ENCODE results near the gene SSX2IP. TPM values are rescaled to one million over a fixed set of nuclear protein-coding genes. Genes with fewer than 3 reads are reported as not detected.
A peak's percentile ranks its signal among the peaks of the same experiment; 100 is the strongest.

Gene SSX2IP
- total and polyA plus RNA-seq, 2 experiments from 2014 or later, result 23.2 to 28.4 TPM

DNA sequence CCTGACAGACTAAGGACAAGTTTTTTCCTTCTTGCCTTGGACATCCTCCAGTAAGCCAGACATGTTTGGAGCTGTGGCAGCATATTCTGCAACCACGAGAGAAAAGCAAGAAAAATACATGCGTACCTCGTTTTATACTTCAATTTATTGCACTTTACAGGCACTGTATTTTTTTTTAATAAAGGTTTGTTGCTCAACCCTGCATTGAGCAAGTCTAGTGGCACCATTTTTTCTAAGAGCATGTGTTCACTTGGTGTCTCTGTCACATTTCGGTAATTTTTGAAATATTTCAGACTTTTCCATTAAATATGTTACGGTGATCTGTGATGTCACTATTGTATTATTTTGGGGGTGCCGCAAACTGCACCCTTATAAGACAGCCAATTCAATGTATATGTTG is 2.1 kb upstream of the SSX2IP start:
- peaks cover 5% of the 10 kb centered on the region; the same call in 1 of the 3 replicates for H3K36me3 Mint-ChIP-seq (ENCODE audit: low read depth)
- H2AFZ ChIP-seq, result no peak overlapping the region
- no peak for TF ChIP-seq STAT1 (IDR thresholded peaks at IDR 0.05; ENCODE audit: unreplicated experiment)
- TF ChIP-seq ZNF114 (CRISPR knock-in tag; IDR thresholded peaks at IDR 0.05), result no peak
- no peak for TF ChIP-seq EZH2phosphoT487 (IDR thresholded peaks at IDR 0.05; ENCODE audit: unreplicated experiment)
- no peak for TF ChIP-seq ZNF462 (CRISPR knock-in tag; IDR thresholded peaks at IDR 0.05)
- H3K27ac ChIP-seq (ENCODE audit: low read depth), result no peak overlapping the region
- H3K4me1 Mint-ChIP-seq, result peaks cover 32% of the 10 kb centered on the region
- DNase-seq (ENCODE audit: low spot score) (no peak), ATAC-seq (no peak)
- H3K27me3 ChIP-seq (ENCODE audit: insufficient read depth), result no peaks in the 10 kb centered on the region
- H3K27me3 Mint-ChIP-seq (ENCODE audit: insufficient read depth, low read depth, poor library complexity), result no peaks in the 10 kb centered on the region
- peaks cover 24% of the 10 kb centered on the region for H3K79me2 ChIP-seq (replicated peaks; ENCODE audit: insufficient read depth)
- H3K4me3 ChIP-seq, result no peak overlapping the region
- H3K9me3 Mint-ChIP-seq, result no peaks in the 10 kb centered on the region
- H4K20me1 ChIP-seq (replicated peaks; ENCODE audit: insufficient read depth), result 0 out of 2 replicates have a peak, but pooled peaks cover 3% of the 10 kb centered on the region
- H3K4me2 ChIP-seq, result peak overlapping the region; percentile 90; the same call in 1 of the 2 replicates
- H3F3A ChIP-seq (replicated peaks; ENCODE audit: low read depth), result peaks cover 7% of the 10 kb centered on the region; the same call in 1 of the 2 replicates
- H3K36me3 ChIP-seq (ENCODE audit: insufficient read depth), result no peaks in the 10 kb centered on the region
- H3K9me2 ChIP-seq (ENCODE audit: insufficient read depth), result no peaks in the 10 kb centered on the region
- H3K4me1 ChIP-seq (ENCODE audit: insufficient read depth), result peaks cover 29% of the 10 kb centered on the region
- no peak overlapping the region for H3K4me3 Mint-ChIP-seq
- H3K27ac Mint-ChIP-seq, result no peak overlapping the region

DNA sequence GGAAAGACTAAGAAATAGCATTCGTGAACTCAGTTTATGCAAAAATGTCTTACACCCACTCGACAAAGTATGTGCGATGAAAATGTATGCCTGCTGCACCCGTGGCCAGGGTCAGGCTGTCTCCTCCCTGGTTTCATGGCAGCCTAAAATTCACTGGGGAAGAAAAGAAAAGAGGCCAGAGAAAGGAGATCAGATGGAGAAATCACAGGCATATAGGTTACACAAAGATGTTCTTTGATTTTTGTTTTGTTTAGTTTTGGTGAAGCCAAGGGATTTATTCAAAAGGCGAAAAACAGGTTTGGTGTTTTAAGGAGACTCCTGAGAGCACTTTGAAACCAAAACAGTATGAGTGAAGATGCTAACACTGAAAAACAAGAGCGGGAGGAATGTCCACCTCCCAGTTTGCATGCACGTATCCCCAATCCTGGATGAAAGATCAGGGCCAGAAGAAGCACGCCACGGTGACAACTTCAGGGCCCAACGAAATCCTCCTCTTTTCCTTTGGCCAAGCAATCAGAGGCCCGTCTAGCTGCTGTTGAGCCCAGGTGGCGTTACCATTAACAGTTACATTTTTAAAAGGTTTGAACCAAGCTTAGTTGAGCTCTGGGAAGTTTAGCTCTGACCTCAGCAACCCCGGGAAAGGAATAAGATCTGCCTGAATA is 992 bp upstream of the SSX2IP start:
- Histone ChIP-seq H3K36me3 (ENCODE audit: insufficient read depth) (no peaks in the 10 kb centered on the region), H3K4me1 (ENCODE audit: insufficient read depth) (peaks cover 32% of the 10 kb centered on the region)
- H3K27ac Mint-ChIP-seq, result peak overlapping the region; percentile 99
- TF ChIP-seq STAT1 (IDR thresholded peaks at IDR 0.05; ENCODE audit: unreplicated experiment) (no peak), ZNF114 (CRISPR knock-in tag; IDR thresholded peaks at IDR 0.05) (no peak), REST (IDR thresholded peaks at IDR 0.05; ENCODE audit: unreplicated experiment) (no peak), NANOG (IDR thresholded peaks at IDR 0.05; ENCODE audit: borderline replicate concordance) (no peak)

More for the DNA sequence above, 992 bp upstream of the SSX2IP start:
- H3K27ac ChIP-seq (ENCODE audit: low read depth), result peak overlapping the region; percentile 99
- peak overlapping the region; percentile 90 for H3K4me2 ChIP-seq
- H3K9me3 Mint-ChIP-seq, result no peaks in the 10 kb centered on the region
- no peaks in the 10 kb centered on the region for H3K9me2 ChIP-seq (ENCODE audit: insufficient read depth)
- ATAC-seq (no peak), DNase-seq (ENCODE audit: low spot score) (peak; percentile 53)
- H3K27me3 Mint-ChIP-seq (ENCODE audit: insufficient read depth, low read depth, poor library complexity), result no peaks in the 10 kb centered on the region
- H3K4me1 Mint-ChIP-seq, result peaks cover 34% of the 10 kb centered on the region
- peak overlapping the region; percentile 91 for H3K4me3 Mint-ChIP-seq
- H3F3A ChIP-seq (replicated peaks; ENCODE audit: low read depth), result peaks cover 7% of the 10 kb centered on the region; the same call in 1 of the 2 replicates
- H2AFZ ChIP-seq, result peak overlapping the region; percentile 96
- peaks cover 7% of the 10 kb centered on the region; the same call in 1 of the 2 replicates for H4K20me1 ChIP-seq (replicated peaks; ENCODE audit: insufficient read depth)
- peak overlapping the region; percentile 66 for H3K4me3 ChIP-seq
- no peaks in the 10 kb centered on the region for H3K27me3 ChIP-seq (ENCODE audit: insufficient read depth)
- peaks cover 36% of the 10 kb centered on the region for H3K79me2 ChIP-seq (replicated peaks; ENCODE audit: insufficient read depth)
- peaks cover 5% of the 10 kb centered on the region; the same call in 1 of the 3 replicates for H3K36me3 Mint-ChIP-seq (ENCODE audit: low read depth)
